ENCODE results near the gene SCAPER.
"Not testable (repeated sequence)": the region's sequence is repeated elsewhere in the genome, so short reads cannot be mapped to it uniquely, and the experiment has no call there.

Gene SCAPER

GRCh38 chr15:76309601-76310330 lies 595.4 kb downstream of the SCAPER start:
- DNase-seq: no peak

GRCh38 chr15:76303909-76304308 lies 601.2 kb downstream of the SCAPER start:
- no peak for DNase-seq

GRCh38 chr15:76299786-76300185 lies 605.4 kb downstream of the SCAPER start:
- no peak for DNase-seq

GRCh38 chr15:76298986-76299385 lies 606.2 kb downstream of the SCAPER start:
- no peak for DNase-seq

GRCh38 chr15:76297951-76298350 lies 607.2 kb downstream of the SCAPER start:
- not testable (repeated sequence) for DNase-seq
